Naive thymus-derived CD4-positive, alpha-beta T cell (primary cell): ENCODE measurements around the gene VPS18. TPM values are rescaled to one million over a fixed set of nuclear protein-coding genes. Genes with fewer than 3 reads are reported as not detected.

Experiments used
- ATAC-seq: fragments of 150-1000 bp; cut with Tn5 transposase; 2 replicates; pipeline ENCODE4 v1.10.0; 2021; ENCODE audit warnings: mild to moderate bottlenecking, moderate library complexity
- CTCF ChIA-PET: fragments of 350-600 bp; sonication (Branson Sonifier 250); formaldehyde crosslinking; loops from one replicate; lab custom pipeline; 2021; ENCODE audit warnings: antibody characterized with exemption; lab: Charles Lee
- POLR2A ChIA-PET: fragments of 350-600 bp; sonication (Branson Sonifier 250); formaldehyde crosslinking; loops from one replicate; lab custom pipeline; 2021; ENCODE audit warnings: antibody characterized with exemption, inconsistent platforms; lab: Charles Lee
- DNase-seq, 9 donors: peaks; one replicate each; pipeline versions ENCODE4 v3.0.0 to v3.0.0-alpha.2; 2020 to 2022; ENCODE audit warnings: mixed read lengths in 1 of 9
- H3K27ac ChIP-seq: one replicate; pipeline ENCODE4 v1.7.0; 2013; ENCODE audit warnings: mild to moderate bottlenecking, low read depth, low read length, moderate library complexity
- H3K27me3 ChIP-seq, 2 donors: one replicate each; pipeline ENCODE4 v1.7.0; 2013; ENCODE audit warnings: low read length in 2 of 2, mild to moderate bottlenecking in 2 of 2, moderate library complexity in 2 of 2; ENCODE audit not compliant: control insufficient read depth in 2 of 2, insufficient read depth in 2 of 2
- H3K36me3 ChIP-seq, 3 experiments: 1 replicate in 2 of 3; 2 replicates in 1 of 3; pipeline ENCODE4 v1.7.0; 2013; ENCODE audit warnings: low read length in 3 of 3, mild to moderate bottlenecking in 3 of 3, moderate library complexity in 1 of 3; ENCODE audit not compliant: insufficient read depth in 3 of 3, control insufficient read depth in 2 of 3
- H3K4me1 ChIP-seq, 2 donors: one replicate each; pipeline ENCODE4 v1.7.0; 2013; ENCODE audit warnings: low read length in 2 of 2, mild to moderate bottlenecking in 2 of 2, moderate library complexity in 1 of 2; ENCODE audit not compliant: control insufficient read depth in 2 of 2, insufficient read depth in 2 of 2
- H3K4me3 ChIP-seq: 2 replicates; pipeline ENCODE4 v1.7.0; 2013; ENCODE audit warnings: mild to moderate bottlenecking, low read length
- H3K9me3 ChIP-seq, 3 experiments: 1 replicate in 2 of 3; 2 replicates in 1 of 3; pipeline ENCODE4 v1.7.0; 2013; ENCODE audit warnings: low read length in 3 of 3; ENCODE audit not compliant: control insufficient read depth in 2 of 3
- H3K27ac Mint-ChIP-seq, 9 donors: one replicate each; pipeline ENCODE4 v1.8.0; 2020 to 2022; ENCODE audit warnings: mixed read lengths in 9 of 9, mild to moderate bottlenecking in 8 of 9, moderate library complexity in 5 of 9, inconsistent platforms in 2 of 9
- H3K27me3 Mint-ChIP-seq, 5 donors: one replicate each; pipeline ENCODE4 v1.8.0; 2021 to 2022; ENCODE audit warnings: mixed read lengths in 5 of 5, mild to moderate bottlenecking in 1 of 5
- H3K36me3 Mint-ChIP-seq, 5 donors: one replicate each; pipeline ENCODE4 v1.8.0; 2020 to 2022; ENCODE audit warnings: mixed read lengths in 5 of 5, mild to moderate bottlenecking in 3 of 5, inconsistent platforms in 1 of 5
- H3K4me1 Mint-ChIP-seq, 7 donors: one replicate each; pipeline ENCODE4 v1.8.0; 2020 to 2022; ENCODE audit warnings: mixed read lengths in 7 of 7, mild to moderate bottlenecking in 3 of 7, inconsistent platforms in 1 of 7
- H3K4me3 Mint-ChIP-seq, 10 donors: one replicate each; pipeline ENCODE4 v1.8.0; 2020 to 2022; ENCODE audit warnings: mild to moderate bottlenecking in 10 of 10, mixed read lengths in 10 of 10, moderate library complexity in 6 of 10, inconsistent platforms in 2 of 10
- H3K9me3 Mint-ChIP-seq, 11 donors: one replicate each; pipeline ENCODE4 v1.8.0; 2020 to 2022; ENCODE audit warnings: mixed read lengths in 11 of 11, mild to moderate bottlenecking in 4 of 11, inconsistent platforms in 1 of 11, moderate library complexity in 1 of 11
- intact Hi-C, 2 donors: fragments of 100-400 bp; cut with micrococcal nuclease; formaldehyde crosslinking; loops; one replicate each; pipeline ENCODE4 v1.15.1; 2023
- polyA plus RNA-seq, 2 donors: library from polyadenylated mRNA; unstranded; fragments of 300-500 nt; fragmentation: Illumina TruSeq; gene quantifications; one replicate each; pipeline ENCODE4 v1.2.3, GENCODE V29; 2021
- total RNA-seq, 6 experiments: library from RNA in 5 of 6; stranded (reverse) in 5 of 6; gene quantifications; 1 replicate in 5 of 6; 2 replicates in 1 of 6; pipeline ENCODE4 v1.2.3 and lab custom pipeline; 2021 to 2026

The VPS18 gene
- total and polyA plus RNA-seq, 7 experiments from 2014 or later = 15.9 to 25.8 (median 20.5) TPM

DNA sequence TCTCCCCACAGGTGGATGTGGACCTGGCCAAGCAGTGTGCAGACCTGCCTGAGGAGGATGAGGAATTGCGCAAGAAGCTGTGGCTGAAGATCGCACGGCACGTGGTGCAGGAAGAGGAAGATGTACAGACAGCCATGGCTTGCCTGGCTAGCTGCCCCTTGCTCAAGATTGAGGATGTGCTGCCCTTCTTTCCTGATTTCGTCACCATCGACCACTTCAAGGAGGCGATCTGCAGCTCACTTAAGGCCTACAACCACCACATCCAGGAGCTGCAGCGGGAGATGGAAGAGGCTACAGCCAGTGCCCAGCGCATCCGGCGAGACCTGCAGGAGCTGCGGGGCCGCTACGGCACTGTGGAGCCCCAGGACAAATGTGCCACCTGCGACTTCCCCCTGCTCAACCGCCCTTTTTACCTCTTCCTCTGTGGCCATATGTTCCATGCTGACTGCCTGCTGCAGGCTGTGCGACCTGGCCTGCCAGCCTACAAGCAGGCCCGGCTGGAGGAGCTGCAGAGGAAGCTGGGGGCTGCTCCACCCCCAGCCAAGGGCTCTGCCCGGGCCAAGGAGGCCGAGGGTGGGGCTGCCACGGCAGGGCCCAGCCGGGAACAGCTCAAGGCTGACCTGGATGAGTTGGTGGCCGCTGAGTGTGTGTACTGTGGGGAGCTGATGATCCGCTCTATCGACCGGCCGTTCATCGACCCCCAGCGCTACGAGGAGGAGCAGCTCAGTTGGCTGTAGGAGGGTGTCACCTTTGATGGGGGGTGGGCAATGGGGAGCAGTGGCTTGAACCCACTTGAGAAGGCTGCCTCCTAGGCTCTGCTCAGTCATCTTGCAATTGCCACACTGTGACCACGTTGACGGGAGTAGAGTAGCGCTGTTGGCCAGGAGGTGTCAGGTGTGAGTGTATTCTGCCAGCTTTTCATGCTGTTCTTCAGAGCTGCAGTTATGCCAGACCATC lies 8.6 kb downstream of the VPS18 start:
- ChIA-PET POLR2A (interaction anchor here (0.5 to 2.6 kb wide), 2 partner anchors 9 to 210 kb away, joined by 3 to 7 read pairs; partner anchors contain the start of gene VPS18), CTCF (interaction anchor here (0.5 to 5.8 kb wide), 14 partner anchors 8 to 1108 kb away, joined by 3 to 44 read pairs (median 4); partner anchors contain the start of gene VPS18)
- Mint-ChIP-seq H3K27me3 (no peaks in the 10 kb centered on the region), H3K4me1 (peaks cover 19 to 38% (median 33%) of the 10 kb centered on the region in 7 donors), H3K9me3 (no peaks in the 10 kb centered on the region), H3K36me3 (peaks cover 0 to 30% (median 5%) of the 10 kb centered on the region in 5 donors), H3K4me3 (peak overlapping the region in 1 of 10 donors; percentile 7), H3K27ac (peak overlapping the region in 3 of 9 donors; percentile 38 to 84 (median 74))
- Histone ChIP-seq H3K4me3 (no peak overlapping the region), H3K36me3 (peaks cover 0 to 50% (median 23%) of the 10 kb centered on the region in 3 experiments), H3K27me3 (no peaks in the 10 kb centered on the region), H3K9me3 (no peaks in the 10 kb centered on the region), H3K27ac (no peak overlapping the region), H3K4me1 (peaks cover 6 to 16% of the 10 kb centered on the region in 2 donors)
- intact Hi-C loops = loop anchor here (5.0 to 10.0 kb wide), 3 partner anchors 212 to 872 kb away; partner anchors contain the start of genes INO80 (in 1 of the 2), MAPKBP1 (in 1 of the 2), NUSAP1 (in 1 of the 2) and OIP5 (in 1 of the 2)
- peak; percentile 23 for ATAC-seq
- no peak for DNase-seq

DNA sequence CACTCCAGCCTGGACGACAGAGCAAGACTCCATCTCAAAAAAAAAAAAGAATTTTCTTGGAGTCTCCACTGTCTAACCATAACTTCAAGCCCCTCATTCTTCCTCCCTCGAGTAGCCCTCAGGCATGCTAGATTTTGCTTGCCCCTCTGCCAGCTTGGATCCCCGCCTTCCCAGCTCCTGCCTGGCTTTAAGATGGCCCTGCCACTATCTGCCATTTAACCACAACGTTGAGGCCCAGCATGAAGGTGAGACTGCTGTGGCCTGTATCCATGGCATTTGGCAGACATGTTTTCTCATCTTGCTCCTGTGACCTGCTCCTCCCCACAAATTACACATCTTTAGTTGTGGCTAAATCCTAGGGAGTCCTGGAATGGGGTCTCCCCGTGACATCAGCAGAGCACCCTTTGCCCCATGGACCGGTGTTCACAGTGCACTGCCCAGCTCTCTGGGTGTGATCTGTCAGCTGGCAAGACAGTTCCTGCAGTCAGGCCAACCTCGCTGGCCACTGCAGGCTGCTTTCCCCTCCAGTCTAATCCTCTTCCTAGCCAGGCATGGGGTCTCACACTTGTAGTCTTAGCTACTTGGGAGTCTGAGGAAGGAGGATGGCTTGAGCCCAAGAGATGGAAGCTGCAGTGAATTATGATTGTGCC lies 10.4 kb downstream of the VPS18 start:
- Histone ChIP-seq H3K4me1 (peaks cover 6 to 16% of the 10 kb centered on the region in 2 donors), H3K36me3 (peaks cover 0 to 36% (median 23%) of the 10 kb centered on the region in 3 experiments), H3K4me3 (no peak overlapping the region), H3K27me3 (no peaks in the 10 kb centered on the region), H3K9me3 (no peaks in the 10 kb centered on the region), H3K27ac (no peak overlapping the region)
- intact Hi-C loops = loop anchor here (1.0 to 10.0 kb wide), 12 partner anchors 9 to 870 kb away; partner anchors contain the start of genes DLL4 (in 2 of the 2), NUSAP1 (in 2 of the 2), OIP5 (in 2 of the 2) and INO80 (in 1 of the 2)
- ATAC-seq = no peak
- H3K9me3 Mint-ChIP-seq = no peaks in the 10 kb centered on the region
- H3K36me3 Mint-ChIP-seq = peaks cover 0 to 20% (median 5%) of the 10 kb centered on the region in 5 donors
- peaks cover 25 to 44% (median 38%) of the 10 kb centered on the region in 7 donors for H3K4me1 Mint-ChIP-seq
- peak overlapping the region in 1 of 9 donors; percentile 55 for H3K27ac Mint-ChIP-seq
- ChIA-PET CTCF (interaction anchor here (0.6 to 5.8 kb wide), 20 partner anchors 10 to 870 kb away, joined by 3 to 44 read pairs (median 6); partner anchors contain the start of genes DLL4, MAPKBP1 and VPS18), POLR2A (interaction anchor here (0.6 to 4.9 kb wide), 5 partner anchors 9 to 714 kb away, joined by 3 to 26 read pairs (median 5); partner anchors contain the start of gene VPS18)
- H3K27me3 Mint-ChIP-seq = no peaks in the 10 kb centered on the region
- H3K4me3 Mint-ChIP-seq = no peak overlapping the region
- DNase-seq = no peak

DNA sequence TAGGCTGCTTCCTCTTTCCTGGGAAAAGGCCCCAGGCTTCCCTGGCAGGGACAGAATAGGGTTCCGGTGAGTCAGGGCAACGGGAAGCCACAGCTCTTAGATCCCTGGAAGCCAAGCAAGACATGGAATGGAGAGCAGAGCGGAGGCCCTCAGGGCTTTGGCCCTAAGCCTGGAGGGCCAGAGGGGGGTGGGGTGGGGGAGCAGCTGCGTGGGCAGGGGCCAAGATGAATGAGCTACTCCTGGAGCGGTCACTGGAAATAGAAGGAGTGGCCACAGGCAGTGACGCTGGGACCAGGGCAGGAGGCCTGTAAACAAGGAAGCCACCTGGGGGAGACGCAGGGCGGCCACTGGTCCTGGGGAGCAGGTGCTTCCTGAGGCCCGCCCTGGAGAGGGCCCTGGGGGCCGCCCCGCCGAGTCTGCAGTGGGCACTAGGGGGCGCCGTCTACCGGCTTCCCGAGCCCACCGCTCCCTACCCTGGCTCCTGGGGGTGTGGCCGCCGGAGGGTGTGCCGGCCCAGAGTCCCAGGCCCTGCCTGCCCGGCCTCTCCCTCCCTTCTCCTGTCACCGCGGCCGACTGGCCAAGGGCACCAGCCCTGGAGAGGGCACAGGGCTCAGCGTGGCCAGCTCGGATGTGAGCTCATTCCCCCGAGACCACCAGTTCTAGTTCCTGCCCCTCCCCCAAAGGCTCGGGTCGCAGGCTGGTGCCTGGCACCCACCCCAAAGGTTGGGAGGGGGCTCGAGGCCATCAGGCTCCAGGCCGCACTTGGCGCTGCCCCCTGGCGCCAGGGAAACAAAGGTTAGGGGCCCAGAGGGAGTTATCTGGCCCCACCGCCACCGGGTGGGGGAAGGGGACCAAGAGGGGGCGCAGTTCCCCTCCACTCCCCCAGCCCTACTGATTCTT lies 12.1 kb downstream of the VPS18 start:
- Mint-ChIP-seq H3K4me1 (peaks cover 29 to 44% (median 34%) of the 10 kb centered on the region in 7 donors), H3K27ac (peak overlapping the region in 8 of 9 donors; percentile 19 to 93 (median 88)), H3K27me3 (no peaks in the 10 kb centered on the region), H3K4me3 (peak overlapping the region; percentile 60 to 88 (median 84)), H3K36me3 (peaks cover 0 to 15% (median 5%) of the 10 kb centered on the region in 5 donors), H3K9me3 (no peaks in the 10 kb centered on the region)
- no peaks in the 10 kb centered on the region for H3K9me3 ChIP-seq
- peak overlapping the region; percentile 66 for H3K4me3 ChIP-seq
- no peaks in the 10 kb centered on the region for H3K27me3 ChIP-seq
- intact Hi-C loops = loop anchor here (2.0 to 10.0 kb wide), 3 partner anchors 208 to 868 kb away; partner anchors contain the start of genes INO80 (in 2 of the 2) and MAPKBP1 (in 1 of the 2)
- H3K4me1 ChIP-seq = peaks cover 6 to 16% of the 10 kb centered on the region in 2 donors
- CTCF ChIA-PET = interaction anchor here (0.5 to 5.8 kb wide), 18 partner anchors 8 to 287 kb away, joined by 3 to 44 read pairs (median 7); partner anchors contain the start of genes DLL4 and VPS18
- ATAC-seq (peak; percentile 76), DNase-seq (peak; percentile 55 to 75 (median 69))
- POLR2A ChIA-PET = interaction anchor here (0.7 to 4.9 kb wide), 4 partner anchors 11 to 279 kb away, joined by 3 to 26 read pairs (median 4); partner anchors contain the start of gene VPS18
- peak overlapping the region; percentile 55 for H3K27ac ChIP-seq
- peaks cover 0 to 19% (median 15%) of the 10 kb centered on the region in 3 experiments for H3K36me3 ChIP-seq

DNA sequence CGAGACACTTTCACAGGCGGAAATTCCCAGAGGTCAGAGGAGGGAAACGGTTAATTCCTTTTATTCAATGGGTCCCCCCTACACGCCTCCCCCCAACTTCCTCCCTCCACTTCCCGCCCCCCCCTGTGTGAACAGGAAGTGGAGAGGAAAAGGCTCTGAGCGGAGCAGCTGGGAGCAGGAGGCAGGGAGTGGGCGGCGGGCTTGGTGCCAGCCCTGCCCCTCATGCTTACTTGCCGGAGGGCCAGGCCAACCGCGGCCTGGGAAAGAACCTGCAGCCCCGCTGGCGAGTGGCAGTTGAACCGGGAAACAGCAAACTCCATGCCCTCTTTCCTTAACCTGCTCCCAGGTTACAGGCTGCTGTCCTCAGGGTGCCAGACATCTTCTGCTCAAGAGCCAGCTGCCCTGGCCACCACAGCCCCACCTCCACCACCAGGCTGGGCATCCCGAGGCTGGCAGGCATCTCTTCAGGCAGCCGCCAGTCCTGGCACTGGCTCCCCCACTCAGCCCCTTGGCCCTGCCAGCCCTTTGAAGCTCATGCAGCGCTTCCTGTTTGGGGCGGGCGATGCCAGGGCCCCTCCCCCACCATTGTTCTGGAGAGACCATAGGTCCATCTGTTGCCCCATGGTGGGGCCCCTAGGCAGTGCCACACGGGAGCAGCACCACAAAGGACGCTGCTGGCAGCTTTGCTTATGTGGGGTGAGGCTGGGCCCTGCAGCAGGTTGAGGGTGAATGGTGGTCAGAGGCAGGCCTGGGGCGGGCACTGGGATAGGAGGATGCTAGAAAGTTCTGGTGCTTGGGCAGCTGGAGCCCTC lies 12.9 kb downstream of the VPS18 start:
- H3K4me1 ChIP-seq = peaks cover 6 to 16% of the 10 kb centered on the region in 2 donors
- H3K27ac ChIP-seq = peak overlapping the region; percentile 55
- Mint-ChIP-seq H3K27me3 (no peaks in the 10 kb centered on the region), H3K4me1 (peaks cover 29 to 44% (median 34%) of the 10 kb centered on the region in 7 donors), H3K4me3 (peak overlapping the region; percentile 60 to 88 (median 84)), H3K27ac (peak overlapping the region; percentile 42 to 93 (median 90)), H3K9me3 (no peaks in the 10 kb centered on the region), H3K36me3 (peaks cover 0 to 15% (median 5%) of the 10 kb centered on the region in 5 donors)
- ChIA-PET CTCF (interaction anchor here (0.5 to 5.8 kb wide), 16 partner anchors 8 to 1049 kb away, joined by 3 to 44 read pairs (median 6); partner anchors contain the start of genes DLL4 and VPS18), POLR2A (interaction anchor here (0.6 to 4.9 kb wide), 5 partner anchors 34 to 410 kb away, joined by 3 to 26 read pairs (median 3); partner anchors contain the start of gene INO80)
- peak overlapping the region; percentile 66 for H3K4me3 ChIP-seq
- DNase-seq (peak in 7 of 9 donors; percentile 59 to 72 (median 63)), ATAC-seq (peak; percentile 45)
- no peaks in the 10 kb centered on the region for H3K9me3 ChIP-seq
- intact Hi-C loops = loop anchor here (1.0 to 10.0 kb wide), 4 partner anchors 46 to 868 kb away; partner anchors contain the start of genes INO80 (in 2 of the 2), CHAC1 (in 1 of the 2) and MAPKBP1 (in 1 of the 2)
- no peaks in the 10 kb centered on the region for H3K27me3 ChIP-seq
- H3K36me3 ChIP-seq = peaks cover 0 to 17% (median 15%) of the 10 kb centered on the region in 3 experiments
